Fibroblast of mammary gland (primary cell): Measurements from ENCODE around the gene ENTPD6.
A peak's percentile ranks its signal among the peaks of the same experiment; 100 is the strongest.
"Not testable (repeated sequence)": the region's sequence is repeated elsewhere in the genome, so short reads cannot be mapped to it uniquely, and the experiment has no call there.

Experiments
- DNase-seq: peaks from one replicate; pipeline ENCODE4 v3.0.0-alpha.2; 2010; ENCODE audit warnings: low read depth
- H3K4me3 ChIP-seq: 2 replicates; pipeline ENCODE4 v1.5.1; 2011; ENCODE audit warnings: low read depth, mild to moderate bottlenecking, low read length, moderate library complexity; ENCODE audit not compliant: control insufficient read depth
- CTCF ChIP-seq: conservative IDR thresholded peaks from 2 replicates; pipeline ENCODE4 v1.5.1; 2011; ENCODE audit warnings: low read depth, low read length, inconsistent platforms; ENCODE audit not compliant: control insufficient read depth, insufficient read depth

Gene ENTPD6

GRCh38 chr20:25229486-25230165 lies 34.1 kb downstream of the ENTPD6 start:
- no peak overlapping the region for H3K4me3 ChIP-seq
- DNase-seq, result no peak
- TF ChIP-seq CTCF, result no peak

- no peak for DNase-seq
- H3K4me3 ChIP-seq, result no peak overlapping the region
- TF ChIP-seq CTCF, result no peak
Observed at GRCh38 chr20:25230166-25230831, 34.8 kb downstream of the ENTPD6 start.

- peak; percentile 88 for DNase-seq
- H3K4me3 ChIP-seq, result no peak overlapping the region
- TF ChIP-seq CTCF, result no peak
Observed at GRCh38 chr20:25233016-25233772, 37.7 kb downstream of the ENTPD6 start.

- H3K4me3 ChIP-seq, DNase-seq: not testable (repeated sequence)
Observed at GRCh38 chr20:25234009-25234849, 38.7 kb downstream of the ENTPD6 start.

GRCh38 chr20:25236450-25237304 lies 41.2 kb downstream of the ENTPD6 start:
- no peak for TF ChIP-seq CTCF
- H3K4me3 ChIP-seq, result no peak overlapping the region
- no peak for DNase-seq

- TF ChIP-seq CTCF, result no peak
- H3K4me3 ChIP-seq, result no peak overlapping the region
- peak; percentile 100 for DNase-seq
Observed at GRCh38 chr20:25237610-25238318, 42.3 kb downstream of the ENTPD6 start.
